HAP-1 (cell line): ENCODE results near the gene SPINK9.
"Not testable (repeated sequence)": the region's sequence is repeated elsewhere in the genome, so short reads cannot be mapped to it uniquely, and the experiment has no call there.

Source experiments
- DNase-seq, 2 experiments: peaks; one replicate each; pipeline ENCODE4 v3.0.0-alpha.2; 2016 to 2020; ENCODE audit warnings: low spot score in 2 of 2
- H3K27me3 ChIP-seq: fragments of 250-450 bp; sonication (Bioruptor Pico); 2 replicates; pipeline ENCODE4 v1.5.1; 2020; ENCODE audit warnings: low read depth, mild to moderate bottlenecking, moderate library complexity
- H3K36me3 ChIP-seq: fragments of 250-450 bp; sonication (Bioruptor Pico); replicated peaks from 2 replicates; pipeline ENCODE4 v1.5.1; 2020; ENCODE audit warnings: mild to moderate bottlenecking
- H3K4me1 ChIP-seq: fragments of 250-450 bp; sonication (Bioruptor Pico); 2 replicates; pipeline ENCODE4 v1.5.1; 2020; ENCODE audit warnings: mild to moderate bottlenecking
- H3K4me3 ChIP-seq: fragments of 250-450 bp; sonication (Bioruptor Pico); 2 replicates; pipeline ENCODE4 v1.5.1; 2020; ENCODE audit warnings: mild to moderate bottlenecking, moderate library complexity
- H3K9me3 ChIP-seq: fragments of 250-450 bp; sonication (Bioruptor Pico); 2 replicates; pipeline ENCODE4 v1.5.1; 2020; ENCODE audit warnings: mild to moderate bottlenecking, moderate library complexity
- in situ Hi-C: fragments of 300-500 bp; cut with MboI; formaldehyde crosslinking; loops from 3 replicates; pipeline ENCODE4 v1.14.3; 2020; ENCODE audit warnings: low sequenced_read_pairs, inconsistent platforms, mixed read lengths

SPINK9 gene

DNA sequence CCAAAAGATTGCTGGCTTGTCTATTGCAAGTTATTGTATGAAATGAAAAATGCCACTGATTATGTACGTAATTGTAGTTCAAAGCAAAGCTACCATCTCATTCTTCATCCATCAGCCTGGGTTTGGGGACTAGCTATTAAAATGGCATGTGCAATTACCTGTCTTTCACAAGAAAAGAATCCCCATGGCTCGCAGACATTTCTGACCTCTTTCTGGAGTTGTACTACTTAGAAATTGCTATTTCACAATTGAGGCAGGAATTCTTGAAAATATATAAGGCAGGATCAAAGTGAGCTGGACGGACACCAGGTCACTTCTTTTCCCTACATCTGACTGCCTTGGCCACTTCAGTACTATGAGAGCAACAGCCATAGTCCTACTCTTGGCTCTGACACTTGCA lies at the start of gene SPINK9:
SPINK9 (plus strand) TSS at position 301 of the 400 bp plus-strand sequence; CDS start at position 356, 55 bp downstream.
- Histone ChIP-seq H3K4me3 (no peak within 1 kb of the TSS), H3K36me3 (no peaks in the 10 kb centered on the region), H3K27me3 (no peaks in the 10 kb centered on the region), H3K4me1 (no peaks in the 10 kb centered on the region), H3K9me3 (no peaks in the 10 kb centered on the region)
- no peak for DNase-seq
- in situ Hi-C loops = no loop called here

DNA sequence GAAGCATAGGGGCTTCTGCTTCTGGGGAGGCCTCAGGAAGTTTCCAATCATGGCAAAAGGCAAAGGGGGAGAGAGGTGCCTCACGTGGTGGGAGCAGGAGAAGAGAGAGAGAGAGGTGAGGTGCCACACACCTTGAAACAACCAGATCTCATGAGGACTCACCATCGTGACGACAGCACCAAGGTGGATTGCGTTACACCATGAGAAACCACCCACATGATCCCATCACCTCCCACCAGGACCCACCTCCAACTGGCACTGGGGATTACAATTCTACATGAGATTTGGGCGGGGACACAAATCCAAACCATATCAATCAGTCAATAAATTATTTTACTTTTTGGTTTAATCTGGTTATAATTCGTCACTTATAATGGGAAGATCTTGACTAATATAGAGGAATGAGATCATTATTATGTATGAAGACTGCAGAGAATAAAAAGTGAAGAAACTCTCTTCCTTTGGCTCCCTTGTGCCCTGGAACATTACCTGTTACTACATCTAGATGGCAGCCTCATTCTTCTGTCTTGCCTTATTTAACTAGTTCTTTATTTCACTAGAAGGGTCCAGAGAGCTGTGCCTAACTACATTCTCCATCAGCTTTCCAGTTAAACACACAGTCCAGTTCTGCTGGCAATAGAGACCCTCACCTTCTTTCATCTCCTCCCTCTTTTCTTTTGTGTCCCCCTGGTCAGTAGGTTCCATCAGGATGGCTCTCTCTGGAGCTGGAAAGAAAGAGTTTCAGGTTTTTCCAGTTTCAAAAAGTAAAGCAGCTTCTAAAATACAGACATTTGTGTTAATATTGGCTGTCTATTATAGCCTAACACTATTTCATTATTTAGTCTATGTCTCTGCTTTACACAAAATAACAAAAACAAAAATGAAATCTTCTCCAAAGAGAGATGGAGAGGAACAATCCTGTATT lies 44.8 kb upstream of the SPINK9 start:
- DNase-seq = no peak
- Histone ChIP-seq H3K4me3 (no peak overlapping the region), H3K4me1 (no peaks in the 10 kb centered on the region), H3K36me3 (no peaks in the 10 kb centered on the region), H3K27me3 (no peaks in the 10 kb centered on the region), H3K9me3 (no peaks in the 10 kb centered on the region)
- in situ Hi-C loops = no loop called here

- in situ Hi-C loops = no loop called here
- H3K9me3 ChIP-seq = no peaks in the 10 kb centered on the region
- no peak overlapping the region for H3K4me3 ChIP-seq
- H3K27me3 ChIP-seq = no peaks in the 10 kb centered on the region
- no peaks in the 10 kb centered on the region for H3K36me3 ChIP-seq
- H3K4me1 ChIP-seq = no peaks in the 10 kb centered on the region
- no peak for DNase-seq
Measured at GRCh38 chr5:148297731-148298130, 37.6 kb upstream of the SPINK9 start.

- H3K4me1 ChIP-seq = no peaks in the 10 kb centered on the region
- no peaks in the 10 kb centered on the region for H3K27me3 ChIP-seq
- in situ Hi-C loops = no loop called here
- no peaks in the 10 kb centered on the region for H3K36me3 ChIP-seq
- H3K4me3 ChIP-seq = no peak overlapping the region
- no peaks in the 10 kb centered on the region for H3K9me3 ChIP-seq
- no peak for DNase-seq
Measured at GRCh38 chr5:148306446-148306845, 28.9 kb upstream of the SPINK9 start.

GRCh38 chr5:148309019-148309418 lies 26.3 kb upstream of the SPINK9 start:
- Histone ChIP-seq H3K4me1 (no peaks in the 10 kb centered on the region), H3K4me3 (no peak overlapping the region), H3K9me3 (no peaks in the 10 kb centered on the region), H3K27me3 (no peaks in the 10 kb centered on the region), H3K36me3 (no peaks in the 10 kb centered on the region)
- in situ Hi-C loops = no loop called here
- DNase-seq = no peak

DNA sequence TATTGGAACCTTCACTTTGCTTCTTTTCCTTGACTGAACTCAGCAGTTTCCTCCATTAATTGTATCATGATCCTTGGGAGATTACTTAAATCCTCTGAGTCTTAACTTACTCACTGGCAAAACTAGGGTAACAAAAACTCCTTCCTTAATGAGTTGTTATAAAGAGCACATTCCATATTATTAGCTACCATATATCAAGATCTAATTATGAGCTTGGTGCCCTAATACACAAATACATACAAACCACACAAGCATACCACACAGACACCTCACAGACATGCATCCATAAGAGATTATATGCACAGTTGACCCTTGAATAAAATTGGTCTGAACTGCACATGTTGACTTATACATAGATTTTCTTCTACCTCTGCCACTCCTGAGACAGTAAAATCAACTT lies 25.6 kb upstream of the SPINK9 start:
- Histone ChIP-seq H3K4me1 (no peaks in the 10 kb centered on the region), H3K27me3 (no peaks in the 10 kb centered on the region), H3K4me3 (no peak overlapping the region), H3K9me3 (no peaks in the 10 kb centered on the region), H3K36me3 (no peaks in the 10 kb centered on the region)
- DNase-seq = no peak
- in situ Hi-C loops = no loop called here

GRCh38 chr5:148311484-148311883 lies 23.9 kb upstream of the SPINK9 start:
- Histone ChIP-seq H3K27me3 (no peaks in the 10 kb centered on the region), H3K4me3 (no peak overlapping the region), H3K9me3 (no peaks in the 10 kb centered on the region), H3K4me1 (no peaks in the 10 kb centered on the region), H3K36me3 (no peaks in the 10 kb centered on the region)
- no peak for DNase-seq
- in situ Hi-C loops = no loop called here

DNA sequence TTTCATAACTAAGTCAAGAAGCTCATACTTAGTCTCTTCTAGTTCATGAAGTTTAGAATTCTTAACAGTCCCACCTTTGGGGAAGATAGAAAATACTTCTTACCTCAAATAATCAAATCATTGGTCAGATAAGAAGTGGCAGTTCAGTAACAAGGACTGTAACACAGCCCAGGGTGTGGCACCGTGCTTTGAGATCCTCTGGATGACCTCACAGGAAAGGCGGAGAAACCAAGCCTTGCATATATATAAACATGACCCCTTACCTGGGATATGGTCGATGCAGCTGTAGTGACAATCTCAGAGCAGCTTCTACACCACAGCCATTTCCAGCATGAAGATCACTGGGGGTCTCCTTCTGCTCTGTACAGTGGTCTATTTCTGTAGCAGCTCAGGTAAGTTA lies 23.2 kb upstream of the SPINK9 start, which contains the start of gene SPINK7:
SPINK7 (plus strand) TSS at position 271 of the 400 bp plus-strand sequence; CDS start at position 332, 61 bp downstream.
- no peaks in the 10 kb centered on the region for H3K36me3 ChIP-seq
- no peaks in the 10 kb centered on the region for H3K27me3 ChIP-seq
- H3K4me1 ChIP-seq = no peaks in the 10 kb centered on the region
- in situ Hi-C loops = no loop called here
- no peaks in the 10 kb centered on the region for H3K9me3 ChIP-seq
- no peak within 1 kb of the TSS for H3K4me3 ChIP-seq
- DNase-seq = no peak

GRCh38 chr5:148314187-148314586 lies 21.2 kb upstream of the SPINK9 start:
- Histone ChIP-seq H3K9me3 (no peaks in the 10 kb centered on the region), H3K36me3 (no peaks in the 10 kb centered on the region), H3K27me3 (no peaks in the 10 kb centered on the region), H3K4me3 (no peak overlapping the region), H3K4me1 (no peaks in the 10 kb centered on the region)
- in situ Hi-C loops = no loop called here
- no peak for DNase-seq

DNA sequence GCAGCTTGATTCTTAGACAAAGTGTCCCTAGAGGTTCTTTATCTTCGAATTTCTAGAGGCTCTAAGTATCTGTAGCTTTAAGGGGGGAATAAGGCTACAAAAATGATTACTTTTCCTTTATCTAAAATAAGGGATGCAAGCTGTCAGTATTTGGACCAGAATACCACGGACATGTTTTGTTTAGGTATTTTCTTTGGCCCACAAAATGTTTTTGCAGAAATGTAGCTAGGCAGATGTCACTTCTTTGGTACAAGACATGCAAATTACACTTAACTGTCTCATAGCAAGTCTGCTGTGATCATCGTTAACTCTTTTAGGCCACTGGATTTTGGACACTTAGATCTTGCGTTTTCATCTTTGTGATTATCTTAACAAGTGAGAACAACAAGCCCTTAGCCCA lies 20.6 kb upstream of the SPINK9 start:
- in situ Hi-C loops = no loop called here
- Histone ChIP-seq H3K4me3 (no peak overlapping the region), H3K9me3 (no peaks in the 10 kb centered on the region), H3K4me1 (no peaks in the 10 kb centered on the region), H3K27me3 (no peaks in the 10 kb centered on the region), H3K36me3 (no peaks in the 10 kb centered on the region)
- DNase-seq = no peak

- DNase-seq, in situ Hi-C loops, H3K27me3 ChIP-seq, H3K4me1 ChIP-seq, H3K9me3 ChIP-seq, H3K4me3 ChIP-seq, H3K36me3 ChIP-seq: not testable (repeated sequence)
Measured at GRCh38 chr5:148320011-148320963, 15.1 kb upstream of the SPINK9 start.

GRCh38 chr5:148333262-148333849 lies 2.0 kb upstream of the SPINK9 start:
- H3K9me3 ChIP-seq = no peaks in the 10 kb centered on the region
- no peaks in the 10 kb centered on the region for H3K4me1 ChIP-seq
- no peak overlapping the region for H3K4me3 ChIP-seq
- in situ Hi-C loops = no loop called here
- H3K36me3 ChIP-seq = no peaks in the 10 kb centered on the region
- H3K27me3 ChIP-seq = no peaks in the 10 kb centered on the region
- no peak for DNase-seq

DNA sequence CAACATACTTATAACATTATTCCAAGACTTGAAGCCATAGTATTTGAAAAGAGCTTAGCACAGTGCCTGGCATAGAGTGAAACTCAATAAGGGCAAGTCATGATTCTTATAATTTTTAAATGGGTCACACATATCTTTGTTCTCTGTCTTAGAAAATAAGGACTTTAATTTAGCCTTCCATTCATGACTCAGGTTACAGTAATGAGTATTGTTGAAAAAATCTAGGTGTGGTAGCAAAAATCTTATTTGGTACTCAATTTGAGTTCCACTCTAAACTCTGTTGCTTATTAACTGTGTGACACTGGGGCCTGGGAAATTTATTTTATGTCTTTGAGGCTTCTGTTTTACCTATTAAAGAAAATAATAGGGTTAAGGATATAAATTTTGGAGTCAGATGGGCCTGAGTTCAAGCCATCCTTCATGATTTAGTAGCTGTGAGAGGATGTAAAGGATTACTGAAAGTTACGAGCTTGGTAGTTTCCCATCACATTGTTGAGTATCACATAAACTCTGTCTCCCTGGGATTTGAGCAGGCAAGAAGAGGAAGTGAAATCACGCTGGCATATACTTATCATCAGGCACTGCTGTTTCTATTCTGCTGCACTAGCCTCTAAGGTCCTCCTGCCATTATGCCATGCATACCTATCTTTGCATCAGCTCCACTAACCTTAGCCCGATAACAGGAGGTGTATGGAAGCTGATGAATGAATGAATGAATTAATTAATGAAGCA lies 1.5 kb downstream of the SPINK9 start:
- H3K9me3 ChIP-seq = no peaks in the 10 kb centered on the region

More for the DNA sequence above, 1.5 kb downstream of the SPINK9 start:
- H3K27me3 ChIP-seq = no peaks in the 10 kb centered on the region
- in situ Hi-C loops = no loop called here
- DNase-seq = no peak
- no peaks in the 10 kb centered on the region for H3K36me3 ChIP-seq
- no peaks in the 10 kb centered on the region for H3K4me1 ChIP-seq
- no peak overlapping the region for H3K4me3 ChIP-seq
